Endothelial cell of umbilical vein (primary cell): ENCODE data around the gene ARHGEF10L. TPM values are rescaled to one million over a fixed set of nuclear protein-coding genes. Genes with fewer than 3 reads are reported as not detected.

Experiments used
- BruUV-seq: library from RNA; stranded (reverse); fragments of 400-500 nt; replicated peaks from 2 replicates; lab custom pipeline; 2021; lab: Mats Ljungman, UMichigan
- CTCF ChIA-PET: fragments of 300-600, 350-600 bp; sonication (Branson Sonifier 250); formaldehyde crosslinking; loops from one replicate; lab custom pipeline; 2021; ENCODE audit warnings: antibody characterized with exemption, inconsistent platforms; lab: Charles Lee
- POLR2A ChIA-PET: fragments of 300-600, 350-600 bp; sonication (Branson Sonifier 250); formaldehyde crosslinking; loops from one replicate; lab custom pipeline; 2021; ENCODE audit warnings: antibody characterized with exemption, inconsistent platforms; lab: Charles Lee
- DNase-seq: peaks from one replicate; pipeline ENCODE4 v3.0.0-alpha.2; 2011; ENCODE audit warnings: low read depth, low spot score
- FAIRE-seq: peaks from 2 replicates; lab custom pipeline; 2011; peaks lifted over from hg19 to GRCh38; lab: Jason Lieb, UNC
- H2AFZ ChIP-seq: 2 replicates; pipeline ENCODE4 v1.6.0; 2012; ENCODE audit warnings: low read depth, low read length, control low read depth, inconsistent platforms
- H3K27ac ChIP-seq: 2 replicates; pipeline ENCODE4 v1.5.1; 2011; ENCODE audit warnings: low read depth, mild to moderate bottlenecking, control low read depth, low read length, moderate library complexity; ENCODE audit not compliant: insufficient read depth
- H3K27me3 ChIP-seq, 2 experiments: 2 replicates each; pipeline versions ENCODE4 v1.6.0 to v1.6.1; 2011; ENCODE audit warnings: low read length in 2 of 2, mixed read lengths in 1 of 2; ENCODE audit not compliant: control insufficient read depth in 2 of 2, insufficient read depth in 2 of 2
- H3K36me3 ChIP-seq, 2 experiments: 2 replicates in 1 of 2; 3 replicates in 1 of 2; pipeline ENCODE4 v1.5.1; 2011; ENCODE audit warnings: low read length in 2 of 2, mild to moderate bottlenecking in 1 of 2, moderate library complexity in 1 of 2; ENCODE audit not compliant: control insufficient read depth in 2 of 2, insufficient read depth in 2 of 2; ENCODE audit errors: extremely low read depth in 1 of 2
- H3K4me1 ChIP-seq: 3 replicates; pipeline ENCODE4 v1.5.1; 2011; ENCODE audit warnings: mild to moderate bottlenecking, low read length; ENCODE audit not compliant: control insufficient read depth, insufficient read depth; ENCODE audit errors: extremely low read depth
- H3K4me2 ChIP-seq: 2 replicates; pipeline ENCODE4 v1.6.1; 2011; ENCODE audit warnings: low read length, control low read depth, mixed read lengths; ENCODE audit not compliant: insufficient read depth
- H3K4me3 ChIP-seq, 3 experiments: fragments of 200-600 bp in 1 of 3; sonication (generic), shearing (Covaris generic) in 1 of 3; replicated peaks in 1 of 3; 2 replicates each; pipeline ENCODE4 v1.5.1; 2011 to 2016; ENCODE audit warnings: control low read depth in 3 of 3, low read length in 3 of 3, mild to moderate bottlenecking in 2 of 3, inconsistent platforms in 1 of 3, low read depth in 1 of 3, moderate library complexity in 1 of 3; ENCODE audit not compliant: insufficient read depth in 1 of 3
- H3K79me2 ChIP-seq: 2 replicates; pipeline ENCODE4 v1.6.0; 2012; ENCODE audit warnings: low read length, inconsistent platforms; ENCODE audit not compliant: control insufficient read depth, insufficient read depth
- H3K9ac ChIP-seq: replicated peaks from 2 replicates; pipeline ENCODE3; 2011; ENCODE audit warnings: low read length, control low read depth; ENCODE audit not compliant: insufficient read depth; ENCODE audit errors: extremely low read depth
- H3K9me1 ChIP-seq: replicated peaks from 3 replicates; pipeline ENCODE4 v1.6.0; 2011; ENCODE audit warnings: mild to moderate bottlenecking, low read length; ENCODE audit not compliant: control insufficient read depth, insufficient read depth; ENCODE audit errors: extremely low read depth
- H3K9me3 ChIP-seq: replicated peaks from 2 replicates; pipeline ENCODE4 v1.5.1; 2012; ENCODE audit warnings: low read length, inconsistent platforms; ENCODE audit not compliant: control insufficient read depth, insufficient read depth
- H4K20me1 ChIP-seq: replicated peaks from 2 replicates; pipeline ENCODE3; 2011; ENCODE audit warnings: mild to moderate bottlenecking, low read length; ENCODE audit not compliant: control insufficient read depth, insufficient read depth; ENCODE audit errors: extremely low read depth
- CTCF ChIP-seq, 2 donors: IDR thresholded peaks; 1 replicate in 1 of 2; 2 replicates in 1 of 2; pipeline ENCODE4 v1.5.1; 2011; ENCODE audit warnings: low read length in 2 of 2, mild to moderate bottlenecking in 2 of 2, moderate library complexity in 2 of 2, control low read depth in 1 of 2, inconsistent platforms in 1 of 2, low read depth in 1 of 2; ENCODE audit not compliant: insufficient read depth in 1 of 2; ENCODE audit errors: extremely low read depth in 1 of 2
- EZH2 ChIP-seq: IDR thresholded peaks from 2 replicates; pipeline ENCODE4 v1.6.1; 2012; ENCODE audit warnings: borderline replicate concordance, low read depth, mild to moderate bottlenecking, moderate library complexity, low read length, inconsistent platforms; ENCODE audit not compliant: severe bottlenecking
- FOS ChIP-seq: IDR thresholded peaks from 2 replicates; pipeline ENCODE4 v1.6.1; 2011; ENCODE audit warnings: mild to moderate bottlenecking, low read length, moderate library complexity, borderline replicate concordance; ENCODE audit not compliant: insufficient read depth
- GATA2 ChIP-seq: IDR thresholded peaks from 2 replicates; pipeline ENCODE4 v1.7.0; 2011; ENCODE audit warnings: low read depth, mild to moderate bottlenecking, moderate library complexity, mixed read lengths, low read length; ENCODE audit not compliant: insufficient read length, insufficient read depth
- MAX ChIP-seq: IDR thresholded peaks from 2 replicates; pipeline ENCODE4 v1.6.1; 2011; ENCODE audit not compliant: insufficient read depth, insufficient read length
- MYC ChIP-seq: IDR thresholded peaks from one replicate; pipeline ENCODE4 v1.6.1; 2011; ENCODE audit warnings: mild to moderate bottlenecking, low read depth, low read length
- POLR2A ChIP-seq: IDR thresholded peaks from 2 replicates; pipeline ENCODE4 v1.6.1; 2012; ENCODE audit warnings: low read depth, mild to moderate bottlenecking, control low read depth, low read length
- POLR2AphosphoS5 ChIP-seq: IDR thresholded peaks from 2 replicates; pipeline ENCODE4 v1.6.1; 2012; ENCODE audit warnings: low read depth, mild to moderate bottlenecking, control low read depth, low read length, moderate library complexity; ENCODE audit not compliant: insufficient read depth
- dilution Hi-C: fragments of 300-500 bp; cut with MboI; formaldehyde crosslinking; loops from one replicate; pipeline ENCODE4 v1.15.0; 2019; ENCODE audit warnings: low sequenced_read_pairs; ENCODE audit not compliant: extremely low pct_ligation_motif_present
- intact Hi-C: fragments of 100-400 bp; cut with micrococcal nuclease; formaldehyde crosslinking; loops from one replicate; pipeline ENCODE4 v1.10.0; 2022
- polyA plus RNA-seq, 4 experiments: library from polyadenylated mRNA; depleted of rRNA in 3 of 4; stranded (reverse) in 3 of 4; unstranded in 1 of 4; fragments of >200 nt; gene quantifications; 2 replicates each; pipeline versions ENCODE4 v1.2.1 to v1.2.3, GENCODE V29; 2011 to 2012; ENCODE audit warnings: missing spikeins in 1 of 4
- total RNA-seq: library from RNA; stranded (reverse); gene quantifications from 2 replicates; pipeline ENCODE4 v1.2.3, GENCODE V29; 2021

Gene ARHGEF10L
- total and polyA plus RNA-seq, 2 donors (not counting 3 experiments of a cell fraction or from before 2014, with no cell fraction given) = 1.9 to 5.2 TPM

- dilution Hi-C loops = no loop called here
- FAIRE-seq (no peak), DNase-seq (no peak)
- H3K27ac ChIP-seq = no peak overlapping the region
- ChIA-PET POLR2A (no interaction called here), CTCF (interaction anchor here (0.7 to 5.9 kb wide), 30 partner anchors 7 to 974 kb away, joined by 3 to 374 read pairs (median 7); partner anchors contain the start of genes ARHGEF10L and RCC2)
- H3K4me3 ChIP-seq = no peak overlapping the region
- no peaks in the 10 kb centered on the region for H3K9me1 ChIP-seq
- TF ChIP-seq GATA2 = no peak
- no peak for TF ChIP-seq POLR2A
- TF ChIP-seq MYC = no peak
- no peak for TF ChIP-seq MAX
- TF ChIP-seq EZH2 = no peak
- no peak for TF ChIP-seq POLR2AphosphoS5
- TF ChIP-seq CTCF (IDR thresholded peaks at IDR 0.05; ENCODE audit: extremely low read depth in 1 of 2, insufficient read depth in 1 of 2, low read depth in 1 of 2, low read length in 2 of 2) = no peak
- no peak for TF ChIP-seq FOS
- H3K9me3 ChIP-seq = no peaks in the 10 kb centered on the region
- no peaks in the 10 kb centered on the region for H3K36me3 ChIP-seq
- no peak overlapping the region for H3K4me2 ChIP-seq
- no peaks in the 10 kb centered on the region for H3K4me1 ChIP-seq
- no peaks in the 10 kb centered on the region for H3K27me3 ChIP-seq
- H3K9ac ChIP-seq = no peak overlapping the region
- no peak overlapping the region for H2AFZ ChIP-seq
- no peaks in the 10 kb centered on the region for H4K20me1 ChIP-seq
- intact Hi-C loops = loop anchor here (1.0 kb wide), 1 partner anchor 114 kb away; no protein-coding TSS in a partner anchor
- no TSS peak for BruUV-seq
- H3K79me2 ChIP-seq = no peaks in the 10 kb centered on the region
These were observed 68.4 kb downstream of the ARHGEF10L start for GRCh38 chr1:17607644-17608581.
